Activated CD4-positive, alpha-beta T cell treated with anti-CD3 and anti-CD28 coated beads, Interleukin-2, amount 10 ng/mL, durations not matched to agents 7 days and 5 days (primary cell): ENCODE measurements around the gene CABP1. TPM values are rescaled to one million over a fixed set of nuclear protein-coding genes. Genes with fewer than 3 reads are reported as not detected.
A peak's percentile ranks its signal among the peaks of the same experiment; 100 is the strongest.

Source experiments
- CTCF ChIA-PET: fragments of 350-600 bp; sonication (Branson Sonifier 250); formaldehyde crosslinking; loops from one replicate; lab custom pipeline; 2021; ENCODE audit warnings: antibody characterized with exemption; lab: Charles Lee
- POLR2A ChIA-PET: fragments of 350-600 bp; sonication (Branson Sonifier 250); formaldehyde crosslinking; loops from one replicate; lab custom pipeline; 2021; ENCODE audit warnings: antibody characterized with exemption; lab: Charles Lee
- DNase-seq: peaks from one replicate; pipeline ENCODE4 v3.0.0-alpha.2; 2020
- H3K27ac Mint-ChIP-seq: one replicate; pipeline ENCODE4 v1.8.0; 2021; ENCODE audit warnings: mild to moderate bottlenecking, moderate library complexity, mixed read lengths
- H3K27me3 Mint-ChIP-seq: one replicate; pipeline ENCODE4 v1.8.0; 2021; ENCODE audit warnings: mixed read lengths
- H3K36me3 Mint-ChIP-seq: one replicate; pipeline ENCODE4 v1.8.0; 2021; ENCODE audit warnings: low read depth, mixed read lengths
- H3K4me1 Mint-ChIP-seq: one replicate; pipeline ENCODE4 v1.8.0; 2021; ENCODE audit warnings: mixed read lengths
- H3K4me3 Mint-ChIP-seq: one replicate; pipeline ENCODE4 v1.8.0; 2021; ENCODE audit warnings: mild to moderate bottlenecking, moderate library complexity, mixed read lengths
- H3K9me3 Mint-ChIP-seq: one replicate; pipeline ENCODE4 v1.8.0; 2021; ENCODE audit warnings: mixed read lengths
- total RNA-seq, 2 experiments: library from RNA; stranded (reverse); gene quantifications; one replicate each; pipeline ENCODE4 v1.2.3, GENCODE V29; 2021

The CABP1 gene
- total RNA-seq, 2 experiments from 2014 or later, result 0.10 to 0.29 TPM

GRCh38 chr12:120708651-120709050 lies 68.2 kb downstream of the CABP1 start:
- Mint-ChIP-seq H3K4me3 (no peak overlapping the region), H3K4me1 (peaks cover 30% of the 10 kb centered on the region), H3K27ac (no peak overlapping the region), H3K9me3 (no peaks in the 10 kb centered on the region), H3K27me3 (no peaks in the 10 kb centered on the region), H3K36me3 (peaks cover 3% of the 10 kb centered on the region)
- CTCF ChIA-PET, result interaction anchor here (1.0 to 2.0 kb wide), 4 partner anchors 8 to 126 kb away, joined by 3 to 4 read pairs (median 4); no protein-coding TSS in a partner anchor
- DNase-seq, result no peak
- POLR2A ChIA-PET, result no interaction called here

GRCh38 chr12:120710031-120710804 lies 69.8 kb downstream of the CABP1 start, which contains the start of gene UNC119B:
TSS of gene UNC119B (plus strand) at chr12:120710458. CDS start at chr12:120710475, 17 bp downstream.
- DNase-seq, result peak; percentile 74
- H3K4me3 Mint-ChIP-seq, result peak within 1 kb of the TSS; percentile 84
- H3K9me3 Mint-ChIP-seq, result no peaks in the 10 kb centered on the region
- peaks cover 13% of the 10 kb centered on the region for H3K36me3 Mint-ChIP-seq
- CTCF ChIA-PET, result interaction anchor here (0.9 to 2.4 kb wide), 8 partner anchors 10 to 63 kb away, joined by 3 to 7 read pairs (median 3); no protein-coding TSS in a partner anchor
- POLR2A ChIA-PET, result no interaction called here
- H3K4me1 Mint-ChIP-seq, result peaks cover 36% of the 10 kb centered on the region
- H3K27ac Mint-ChIP-seq, result peak within 1 kb of the TSS; percentile 83
- no peaks in the 10 kb centered on the region for H3K27me3 Mint-ChIP-seq

- POLR2A ChIA-PET, result no interaction called here
- peaks cover 13% of the 10 kb centered on the region for H3K36me3 Mint-ChIP-seq
Observed at GRCh38 chr12:120710805-120711296, 70.4 kb downstream of the CABP1 start.

GRCh38 chr12:120711411-120711810 lies 71.0 kb downstream of the CABP1 start:
- CTCF ChIA-PET, result interaction anchor here (0.9 to 2.4 kb wide), 5 partner anchors 17 to 261 kb away, joined by 4 to 8 read pairs (median 6); no protein-coding TSS in a partner anchor
- H3K4me1 Mint-ChIP-seq, result peaks cover 38% of the 10 kb centered on the region

More at GRCh38 chr12:120710805-120711296, 70.4 kb downstream of the CABP1 start:
- Mint-ChIP-seq H3K27ac (peak overlapping the region; percentile 83), H3K9me3 (no peaks in the 10 kb centered on the region), H3K4me1 (peaks cover 36% of the 10 kb centered on the region), H3K27me3 (no peaks in the 10 kb centered on the region), H3K4me3 (peak overlapping the region; percentile 84)
- peak; percentile 23 for DNase-seq
- CTCF ChIA-PET, result interaction anchor here (0.9 to 2.4 kb wide), 7 partner anchors 10 to 261 kb away, joined by 3 to 8 read pairs (median 4); no protein-coding TSS in a partner anchor

GRCh38 chr12:120712610-120713009 lies 72.2 kb downstream of the CABP1 start:
- Mint-ChIP-seq H3K27ac (no peak overlapping the region), H3K9me3 (no peaks in the 10 kb centered on the region), H3K36me3 (peaks cover 22% of the 10 kb centered on the region), H3K27me3 (no peaks in the 10 kb centered on the region), H3K4me3 (no peak overlapping the region), H3K4me1 (peaks cover 39% of the 10 kb centered on the region)
- ChIA-PET POLR2A (no interaction called here), CTCF (interaction anchor here (1.4 to 1.6 kb wide), 2 partner anchors 63 to 66 kb away, joined by 6 to 8 read pairs; no protein-coding TSS in a partner anchor)
- no peak for DNase-seq

More at GRCh38 chr12:120711411-120711810, 71.0 kb downstream of the CABP1 start:
- H3K36me3 Mint-ChIP-seq, result peaks cover 15% of the 10 kb centered on the region
- POLR2A ChIA-PET, result no interaction called here
- peak overlapping the region; percentile 83 for H3K27ac Mint-ChIP-seq
- H3K9me3 Mint-ChIP-seq, result no peaks in the 10 kb centered on the region
- no peak for DNase-seq
- no peaks in the 10 kb centered on the region for H3K27me3 Mint-ChIP-seq
- peak overlapping the region; percentile 84 for H3K4me3 Mint-ChIP-seq

GRCh38 chr12:120713861-120714482 lies 73.5 kb downstream of the CABP1 start:
- peaks cover 30% of the 10 kb centered on the region for H3K36me3 Mint-ChIP-seq
- peaks cover 49% of the 10 kb centered on the region for H3K4me1 Mint-ChIP-seq
- CTCF ChIA-PET, result interaction anchor here (0.9 to 1.2 kb wide), 3 partner anchors 16 to 67 kb away, joined by 3 to 4 read pairs (median 3); no protein-coding TSS in a partner anchor
- no peaks in the 10 kb centered on the region for H3K27me3 Mint-ChIP-seq
- peak; percentile 89 for DNase-seq
- no peak overlapping the region for H3K27ac Mint-ChIP-seq
- H3K9me3 Mint-ChIP-seq, result no peaks in the 10 kb centered on the region
- no peak overlapping the region for H3K4me3 Mint-ChIP-seq
- POLR2A ChIA-PET, result no interaction called here

Other genes starting within 250 kb of the CABP1 start
- gene COX6A1, start 202.5 kb upstream of the CABP1 start, total RNA-seq, result 100 to 1,000 TPM; 323 to 355 TPM
- 10 to 100 TPM; 26.7 to 31.6 TPM for gene TRIAP1, start 194.2 kb upstream of the CABP1 start, total RNA-seq
- 10 to 100 TPM; 27.3 to 32.3 TPM for gene GATC, start 194.2 kb upstream of the CABP1 start, total RNA-seq
- 100 to 1,000 TPM; 145 to 159 TPM for gene SRSF9, start 170.9 kb upstream of the CABP1 start, total RNA-seq
- 100 to 1,000 TPM; 257 to 297 TPM for gene DYNLL1, start 144.5 kb upstream of the CABP1 start, total RNA-seq
- 10 to 100 TPM; 25.5 to 27.9 TPM for gene COQ5, start 111.5 kb upstream of the CABP1 start, total RNA-seq
- gene RNF10, start 106.3 kb upstream of the CABP1 start, total RNA-seq, result 100 to 1,000 TPM; 191 to 219 TPM
- 10 to 100 TPM; 60.8 to 64.7 TPM for gene POP5, start 59.2 kb upstream of the CABP1 start, total RNA-seq
- 10 to 100 TPM; 80.5 to 94.4 TPM for gene MLEC, start 46.5 kb downstream of the CABP1 start, total RNA-seq
- 10 to 100 TPM; 18.3 to 21.7 TPM for gene UNC119B, start 69.8 kb downstream of the CABP1 start, total RNA-seq
- 10 to 100 TPM; 15.5 to 20.1 TPM for gene ACADS, start 85.2 kb downstream of the CABP1 start, total RNA-seq